HG03354 (cell line): Measurements from ENCODE around the gene MINDY4.
"Not testable (repeated sequence)": the region's sequence is repeated elsewhere in the genome, so short reads cannot be mapped to it uniquely, and the experiment has no call there.

ENCODE experiments used
- ATAC-seq: cut with Tn5 transposase; IDR thresholded peaks from one replicate; pipeline ENCODE4 v1.9.1; 2021; ENCODE audit warnings: mild to moderate bottlenecking; ENCODE audit not compliant: unreplicated experiment, poor library complexity, severe bottlenecking

Gene MINDY4

DNA sequence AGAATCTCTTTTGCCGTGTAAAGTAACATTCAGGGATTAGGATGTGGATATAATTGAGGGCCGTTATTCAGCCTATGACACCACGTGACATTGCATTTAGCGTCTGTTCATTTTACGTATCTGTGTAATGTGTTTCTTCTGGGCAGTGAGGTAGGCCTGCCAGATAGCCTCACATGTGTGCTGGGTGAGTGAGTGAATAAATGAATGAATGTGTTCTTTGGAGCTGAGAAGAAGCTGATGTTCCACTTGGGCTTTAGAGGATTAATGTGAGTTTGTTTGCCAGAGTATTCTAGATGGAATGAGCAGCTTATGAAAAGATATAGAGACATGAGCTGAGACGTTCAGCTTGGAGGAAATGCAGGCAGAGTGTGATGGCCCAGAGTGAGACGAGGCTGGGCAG is 55.0 kb downstream of the MINDY4 start:
- no peak for ATAC-seq

- no peak for ATAC-seq
Measured at GRCh38 chr7:30828591-30828990, 57.4 kb downstream of the MINDY4 start.

DNA sequence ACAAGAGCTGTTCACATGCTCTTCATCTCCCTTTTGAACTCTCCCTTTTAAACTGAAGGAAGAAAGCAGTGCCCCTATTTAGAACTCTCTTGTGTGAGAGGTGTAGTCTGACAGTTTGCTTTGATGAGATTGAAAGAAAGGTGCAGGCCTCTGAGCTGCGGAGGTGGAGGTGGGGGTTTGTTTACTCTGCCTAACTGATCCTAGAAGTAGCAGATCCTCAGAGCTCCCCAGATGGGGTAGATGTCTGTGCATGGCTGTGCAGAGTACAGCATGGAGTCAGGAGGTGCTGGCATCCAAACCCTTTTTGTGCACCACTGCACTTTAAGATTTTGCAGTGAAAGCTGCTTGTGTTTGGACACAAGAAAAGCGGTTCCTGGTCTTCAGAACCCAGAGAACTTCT is 58.3 kb downstream of the MINDY4 start:
- ATAC-seq: no peak

- ATAC-seq: no peak
Measured at GRCh38 chr7:30831227-30831626, 60.0 kb downstream of the MINDY4 start.

GRCh38 chr7:30831936-30832335 is 60.7 kb downstream of the MINDY4 start:
- ATAC-seq: no peak

GRCh38 chr7:30834017-30834674 is 62.9 kb downstream of the MINDY4 start:
- ATAC-seq: not testable (repeated sequence)

GRCh38 chr7:30835396-30835915 is 64.2 kb downstream of the MINDY4 start:
- ATAC-seq: no peak

DNA sequence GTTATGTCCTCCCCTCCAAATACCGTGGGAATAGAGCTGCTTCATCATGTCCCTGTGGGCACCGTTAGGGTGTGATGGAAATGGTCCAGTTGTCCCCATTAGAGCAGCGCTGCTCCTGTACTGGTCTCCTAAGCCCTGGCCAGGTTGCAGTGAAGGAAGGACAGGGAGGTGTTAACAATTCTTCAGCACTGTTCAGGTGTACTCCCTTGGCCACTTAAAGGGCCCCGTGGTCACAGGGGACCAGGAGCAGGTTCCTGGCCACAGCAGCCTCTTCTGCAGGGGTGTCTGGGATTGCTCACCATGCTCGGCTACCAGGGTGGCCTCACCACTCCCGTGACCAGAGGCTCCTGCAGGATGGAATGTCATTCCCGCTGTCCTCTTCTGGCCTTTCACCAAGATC is 65.8 kb downstream of the MINDY4 start:
- ATAC-seq: no peak

DNA sequence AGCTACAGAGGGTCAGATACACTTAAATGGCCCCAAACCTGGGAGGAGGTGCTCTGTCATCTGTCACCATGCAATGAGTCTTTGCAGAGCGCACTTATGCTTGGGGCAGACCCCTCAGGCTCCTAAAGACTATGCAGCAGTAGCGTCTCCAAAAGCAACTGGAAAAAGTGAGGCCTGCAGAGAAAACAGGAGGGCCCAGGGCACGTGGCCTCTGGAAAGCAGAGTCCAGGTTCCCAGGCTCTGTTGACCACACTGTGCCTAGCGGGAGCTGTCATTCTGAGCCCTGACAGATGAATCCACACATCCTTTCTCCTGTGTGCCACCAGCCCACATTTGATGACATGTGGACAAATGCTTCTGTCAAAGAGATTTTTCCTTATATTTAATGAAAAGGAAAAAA is 66.4 kb downstream of the MINDY4 start:
- ATAC-seq: no peak

DNA sequence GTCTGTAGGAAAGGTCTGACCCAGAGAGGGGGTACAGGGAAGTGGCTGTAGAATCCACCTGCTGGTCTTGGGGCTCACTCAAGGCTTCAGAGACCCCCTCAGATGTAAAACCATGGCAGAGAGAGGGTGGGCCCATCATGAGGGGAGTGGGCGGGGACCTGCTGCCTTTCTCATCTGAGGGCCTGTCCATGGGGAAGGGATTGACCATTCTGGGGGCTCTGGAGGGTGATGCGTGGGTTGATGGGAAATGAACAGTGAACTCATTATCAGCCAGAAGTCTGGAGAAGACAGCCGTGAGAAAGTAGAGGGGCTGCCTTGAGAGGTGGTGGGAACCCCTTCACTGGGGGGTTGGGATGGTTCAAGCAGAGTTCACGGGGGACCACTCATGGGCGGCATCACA is 66.8 kb downstream of the MINDY4 start:
- ATAC-seq: no peak

DNA sequence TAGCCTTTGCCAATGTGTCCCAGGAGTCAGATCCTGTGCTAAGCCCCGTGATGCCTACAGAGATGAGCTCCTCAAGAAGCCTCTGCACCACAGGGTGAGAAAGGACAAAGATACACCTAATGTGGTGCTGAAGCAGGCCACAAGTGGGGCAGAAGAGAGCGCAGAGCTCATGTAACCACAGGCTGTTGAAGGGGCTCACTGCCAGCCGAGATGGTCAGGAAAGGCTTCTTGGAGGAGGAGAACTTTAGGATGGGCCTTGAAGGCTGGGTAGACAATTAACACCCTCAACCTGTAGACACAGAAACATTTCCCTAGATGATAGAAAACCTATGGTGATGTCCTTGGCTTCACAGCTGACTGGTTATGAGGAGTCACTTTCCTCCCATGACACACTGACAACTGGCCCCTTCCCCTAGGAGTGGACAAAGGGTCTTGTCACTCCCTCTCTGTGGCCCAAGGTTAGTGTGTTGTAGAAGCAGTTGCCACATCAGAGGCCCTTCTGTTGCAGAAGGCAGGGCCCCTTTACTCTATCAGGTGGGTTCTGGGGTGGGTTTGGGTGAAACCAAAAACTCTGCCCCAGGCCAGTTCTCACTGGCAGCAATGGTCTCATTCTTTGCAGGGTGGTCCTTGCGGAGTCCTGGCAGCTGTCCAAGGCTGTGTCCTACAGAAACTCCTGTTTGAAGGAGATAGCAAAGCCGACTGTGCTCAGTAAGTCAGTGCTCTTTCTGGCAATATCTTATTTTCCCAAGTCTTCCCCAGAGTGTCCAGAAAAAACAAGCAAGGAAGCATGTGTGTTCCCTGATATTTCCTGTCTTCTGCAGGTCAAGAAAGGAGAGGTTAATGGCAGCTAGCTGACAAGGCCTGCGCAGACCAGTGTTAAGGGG is 69.2 kb downstream of the MINDY4 start:
- no peak for ATAC-seq

GRCh38 chr7:30841025-30841735 is 70.0 kb downstream of the MINDY4 start:
- no peak for ATAC-seq

- ATAC-seq: no peak
Measured at GRCh38 chr7:30841801-30842541, 70.8 kb downstream of the MINDY4 start.

DNA sequence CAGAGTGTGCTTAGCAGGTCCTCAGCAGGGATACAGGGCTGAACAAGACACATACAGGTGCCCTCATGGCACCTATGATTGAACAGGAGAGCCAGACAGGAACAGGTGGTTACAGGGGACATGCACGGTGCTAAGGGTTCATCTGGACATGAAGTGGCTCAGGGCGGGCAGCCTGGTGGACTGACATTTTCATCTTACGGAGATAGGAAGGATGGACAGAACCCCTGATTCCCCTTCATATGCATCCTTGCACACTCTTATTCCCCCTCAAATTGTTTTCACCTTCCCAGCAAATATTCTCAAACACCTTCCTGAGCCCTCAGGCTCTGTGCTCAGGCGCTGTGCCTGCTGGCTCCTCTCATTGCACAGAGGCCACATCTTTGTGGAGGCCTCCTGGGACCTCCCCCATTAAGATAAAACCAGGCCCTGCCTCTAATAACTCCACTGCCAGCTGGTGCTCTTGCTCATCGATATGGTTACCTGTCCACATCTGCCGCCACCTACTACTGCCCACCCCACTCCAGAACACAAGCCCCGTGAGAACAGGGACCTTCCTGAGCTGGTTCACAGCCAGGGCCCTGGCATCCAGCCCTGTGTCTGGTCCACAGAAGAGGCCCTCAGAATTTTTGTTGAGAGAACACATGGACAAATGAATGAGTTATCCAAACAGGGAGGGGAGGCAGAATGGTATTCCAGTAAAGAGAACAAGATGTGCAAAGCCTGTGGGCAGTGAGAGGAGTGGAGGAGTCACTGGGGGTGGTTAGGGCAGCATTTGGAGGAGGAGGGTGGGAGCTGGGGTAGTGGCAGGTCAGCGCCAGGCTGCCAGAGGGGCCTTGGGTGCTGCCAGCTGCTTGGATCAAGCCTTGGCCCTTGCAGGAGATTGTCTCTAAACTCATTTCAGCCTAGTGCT is 71.6 kb downstream of the MINDY4 start:
- no peak for ATAC-seq

GRCh38 chr7:30843741-30844482 is 72.7 kb downstream of the MINDY4 start:
- ATAC-seq: no peak

DNA sequence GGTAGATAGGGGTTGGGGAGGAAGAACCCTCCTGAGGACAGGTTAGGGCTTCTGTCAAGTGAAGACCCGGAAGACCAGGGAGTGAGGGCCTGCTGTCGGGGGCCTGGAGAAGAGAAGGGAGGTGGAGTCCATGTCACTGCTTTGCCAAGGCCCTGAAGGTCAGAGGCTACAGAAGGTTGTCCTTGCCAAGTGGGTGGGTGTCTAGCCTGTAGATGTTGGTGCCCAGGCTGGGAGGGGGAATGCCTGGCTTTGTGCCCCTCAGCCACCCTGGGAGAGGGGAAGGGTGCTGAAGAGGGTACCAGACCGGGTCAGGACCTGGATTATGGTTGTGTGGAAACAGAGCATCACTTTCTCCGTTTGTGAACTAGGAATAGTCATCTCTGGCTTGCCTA is 73.3 kb downstream of the MINDY4 start:
- no peak for ATAC-seq

DNA sequence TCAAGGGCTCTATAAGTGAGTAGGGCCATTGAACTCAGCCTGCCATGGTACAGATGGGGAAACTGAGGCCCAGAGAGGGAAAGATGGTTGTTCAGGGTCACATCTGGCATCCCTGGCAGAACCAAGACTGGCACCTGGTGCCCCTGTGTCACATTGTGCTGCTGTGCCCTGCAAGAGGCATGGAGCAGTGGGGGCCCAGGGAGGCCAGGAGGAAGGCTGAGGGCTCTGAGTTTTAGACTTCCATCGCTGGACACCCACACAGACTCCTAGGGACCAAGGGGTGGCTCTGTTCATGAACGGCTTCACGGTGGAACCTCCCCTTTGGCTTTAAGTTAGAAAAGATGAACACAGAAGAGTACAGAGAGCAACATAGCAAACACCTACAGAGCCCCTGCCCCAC is 73.7 kb downstream of the MINDY4 start:
- ATAC-seq: no peak
